AG09319 (cell line): Measurements from ENCODE around the gene KLHL30.

ENCODE experiments used
- DNase-seq: peaks from one replicate; pipeline ENCODE4 v3.0.0-alpha.2; 2010; ENCODE audit warnings: low read depth; ENCODE audit errors: extremely low read depth
- TF ChIP-seq, protein P1 (sequence below): IDR thresholded peaks from 2 replicates; pipeline ENCODE4 v1.5.1; 2011; ENCODE audit warnings: low read depth, mild to moderate bottlenecking, inconsistent platforms, low read length, moderate library complexity

The KLHL30 gene, protein sequence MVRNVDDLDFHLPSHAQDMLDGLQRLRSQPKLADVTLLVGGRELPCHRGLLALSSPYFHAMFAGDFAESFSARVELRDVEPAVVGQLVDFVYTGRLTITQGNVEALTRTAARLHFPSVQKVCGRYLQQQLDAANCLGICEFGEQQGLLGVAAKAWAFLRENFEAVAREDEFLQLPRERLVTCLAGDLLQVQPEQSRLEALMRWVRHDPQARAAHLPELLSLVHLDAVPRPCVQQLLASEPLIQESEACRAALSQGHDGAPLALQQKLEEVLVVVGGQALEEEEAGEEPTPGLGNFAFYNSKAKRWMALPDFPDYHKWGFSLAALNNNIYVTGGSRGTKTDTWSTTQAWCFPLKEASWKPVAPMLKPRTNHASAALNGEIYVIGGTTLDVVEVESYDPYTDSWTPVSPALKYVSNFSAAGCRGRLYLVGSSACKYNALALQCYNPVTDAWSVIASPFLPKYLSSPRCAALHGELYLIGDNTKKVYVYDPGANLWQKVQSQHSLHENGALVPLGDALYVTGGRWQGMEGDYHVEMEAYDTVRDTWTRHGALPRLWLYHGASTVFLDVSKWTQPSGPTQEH

DNA sequence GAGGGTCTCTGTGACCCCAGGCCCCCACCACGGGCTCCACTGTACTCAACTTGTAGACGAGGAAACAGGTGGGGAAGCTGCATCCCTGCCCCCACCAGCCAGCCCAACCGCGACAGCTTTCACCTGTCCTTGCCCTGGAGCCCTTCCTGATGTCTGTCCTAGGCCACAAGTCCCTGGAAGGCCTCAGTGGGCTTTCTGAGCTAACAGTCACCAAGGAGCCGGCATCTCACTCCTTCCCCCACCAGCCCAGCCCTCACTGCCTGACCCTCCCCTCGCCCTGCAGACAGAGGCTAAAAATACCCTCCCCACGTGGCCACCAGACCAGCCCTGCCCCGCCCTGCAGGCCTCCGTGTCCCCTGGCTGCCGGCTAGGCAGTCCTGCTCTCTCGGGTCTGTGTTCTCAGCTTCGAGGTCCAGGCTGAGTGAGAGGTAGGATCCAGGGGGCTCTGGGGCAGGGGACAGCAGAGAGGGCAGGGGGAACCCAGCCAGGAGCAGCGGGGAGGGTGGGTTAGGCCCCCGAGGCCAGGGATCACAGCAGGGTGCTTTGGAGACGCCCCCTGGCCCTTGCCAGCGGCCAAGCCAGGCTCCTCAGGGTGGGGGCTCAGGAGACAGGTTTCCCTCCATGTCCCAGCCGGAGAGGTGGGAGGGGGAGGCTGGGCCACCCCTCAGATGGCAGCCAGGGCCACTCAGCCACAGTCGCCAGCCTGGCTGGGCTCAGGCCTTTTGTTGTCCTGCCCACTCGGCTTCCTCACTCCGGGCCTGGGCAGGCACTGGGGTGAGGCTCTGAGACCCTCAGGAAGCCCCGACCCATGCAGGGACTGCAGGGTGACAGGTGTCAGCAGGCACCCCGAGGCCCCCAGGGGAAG, at the start of gene KLHL30:
KLHL30 (plus strand) TSS at position 338 of the 865 bp plus-strand sequence. CDS start 2,087 bp downstream, outside the sequence.
- TF ChIP-seq, protein P1, sequence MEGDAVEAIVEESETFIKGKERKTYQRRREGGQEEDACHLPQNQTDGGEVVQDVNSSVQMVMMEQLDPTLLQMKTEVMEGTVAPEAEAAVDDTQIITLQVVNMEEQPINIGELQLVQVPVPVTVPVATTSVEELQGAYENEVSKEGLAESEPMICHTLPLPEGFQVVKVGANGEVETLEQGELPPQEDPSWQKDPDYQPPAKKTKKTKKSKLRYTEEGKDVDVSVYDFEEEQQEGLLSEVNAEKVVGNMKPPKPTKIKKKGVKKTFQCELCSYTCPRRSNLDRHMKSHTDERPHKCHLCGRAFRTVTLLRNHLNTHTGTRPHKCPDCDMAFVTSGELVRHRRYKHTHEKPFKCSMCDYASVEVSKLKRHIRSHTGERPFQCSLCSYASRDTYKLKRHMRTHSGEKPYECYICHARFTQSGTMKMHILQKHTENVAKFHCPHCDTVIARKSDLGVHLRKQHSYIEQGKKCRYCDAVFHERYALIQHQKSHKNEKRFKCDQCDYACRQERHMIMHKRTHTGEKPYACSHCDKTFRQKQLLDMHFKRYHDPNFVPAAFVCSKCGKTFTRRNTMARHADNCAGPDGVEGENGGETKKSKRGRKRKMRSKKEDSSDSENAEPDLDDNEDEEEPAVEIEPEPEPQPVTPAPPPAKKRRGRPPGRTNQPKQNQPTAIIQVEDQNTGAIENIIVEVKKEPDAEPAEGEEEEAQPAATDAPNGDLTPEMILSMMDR = no peak
- no peak for DNase-seq

DNA sequence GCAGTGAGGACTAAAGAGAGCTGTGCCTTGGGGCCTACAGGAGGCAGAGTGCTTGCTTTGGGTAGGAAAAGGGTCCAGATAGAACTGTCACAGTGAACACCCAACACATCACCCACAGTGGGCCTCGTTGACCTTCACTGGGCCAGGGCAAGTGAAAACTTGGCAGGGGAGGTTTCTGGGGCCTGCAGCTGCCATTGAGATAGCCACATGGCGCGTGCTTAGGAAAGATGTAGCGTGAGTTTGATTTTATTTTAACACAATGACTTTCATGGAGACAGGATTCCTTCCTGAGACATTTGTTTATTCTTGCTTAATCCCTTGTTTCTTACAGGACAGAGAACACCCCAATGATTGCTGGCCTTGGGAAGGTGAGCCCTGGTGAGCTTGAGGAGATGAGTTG, 47.6 kb upstream of the KLHL30 start:
- TF ChIP-seq, protein P1 = no peak
- no peak for DNase-seq

DNA sequence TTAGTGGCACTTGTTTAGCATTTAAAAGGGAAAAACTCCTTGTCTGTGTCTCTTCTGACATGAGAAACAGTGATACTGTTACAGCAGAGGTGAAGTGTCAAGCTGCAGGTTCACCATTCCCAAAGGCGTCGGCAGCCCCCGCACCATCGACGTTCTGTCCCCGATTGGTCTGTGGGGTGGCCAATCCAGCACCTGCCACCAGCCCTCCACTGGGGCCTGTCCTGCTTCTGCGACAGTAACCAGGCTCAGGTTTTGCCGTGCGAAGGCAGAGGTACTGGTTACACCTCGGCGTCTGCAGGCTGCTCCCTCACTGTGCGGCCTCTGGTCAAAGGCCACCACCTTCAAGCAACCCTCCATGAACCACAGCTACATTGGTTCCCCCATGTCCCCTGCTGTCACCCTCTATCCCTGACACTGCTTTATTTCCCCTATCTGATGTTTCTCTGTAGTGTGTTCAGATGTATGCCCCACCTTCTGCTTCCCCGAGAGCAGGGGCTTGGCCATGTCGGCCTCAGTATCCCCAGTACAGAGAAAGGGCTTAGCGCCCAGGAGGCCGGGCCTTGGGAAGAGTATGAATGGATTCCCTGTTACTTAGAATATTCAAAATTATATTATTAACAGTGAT, 46.9 kb upstream of the KLHL30 start:
- TF ChIP-seq, protein P1 = no peak
- DNase-seq = no peak

DNA sequence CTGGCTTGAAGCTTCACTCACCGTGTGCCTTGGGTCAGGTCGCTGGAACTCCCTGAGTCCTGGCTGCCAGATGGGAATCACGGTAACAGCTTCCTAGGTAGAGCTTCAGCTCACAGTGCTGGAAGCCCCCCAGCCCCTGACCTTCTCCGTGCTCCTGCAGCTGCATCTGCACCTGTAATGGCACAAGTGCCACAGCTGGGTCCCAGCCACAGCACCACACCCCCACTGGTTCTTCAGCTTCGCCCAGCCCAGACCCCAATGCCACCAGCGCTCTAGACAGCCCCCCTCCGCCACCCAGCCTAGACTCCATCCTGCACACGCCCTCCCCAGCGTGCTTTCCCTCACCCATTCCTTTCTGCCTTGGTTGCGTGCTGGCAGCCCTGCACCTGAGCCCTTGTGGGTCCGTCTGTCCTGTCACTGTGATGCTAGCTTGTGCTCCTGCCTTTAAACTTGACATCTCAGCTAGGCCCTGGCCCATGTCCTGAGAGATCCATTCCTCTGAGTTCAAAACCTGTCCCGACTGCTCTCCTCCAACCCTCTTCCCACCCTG, 45.9 kb upstream of the KLHL30 start:
- TF ChIP-seq, protein P1 = no peak
- no peak for DNase-seq

DNA sequence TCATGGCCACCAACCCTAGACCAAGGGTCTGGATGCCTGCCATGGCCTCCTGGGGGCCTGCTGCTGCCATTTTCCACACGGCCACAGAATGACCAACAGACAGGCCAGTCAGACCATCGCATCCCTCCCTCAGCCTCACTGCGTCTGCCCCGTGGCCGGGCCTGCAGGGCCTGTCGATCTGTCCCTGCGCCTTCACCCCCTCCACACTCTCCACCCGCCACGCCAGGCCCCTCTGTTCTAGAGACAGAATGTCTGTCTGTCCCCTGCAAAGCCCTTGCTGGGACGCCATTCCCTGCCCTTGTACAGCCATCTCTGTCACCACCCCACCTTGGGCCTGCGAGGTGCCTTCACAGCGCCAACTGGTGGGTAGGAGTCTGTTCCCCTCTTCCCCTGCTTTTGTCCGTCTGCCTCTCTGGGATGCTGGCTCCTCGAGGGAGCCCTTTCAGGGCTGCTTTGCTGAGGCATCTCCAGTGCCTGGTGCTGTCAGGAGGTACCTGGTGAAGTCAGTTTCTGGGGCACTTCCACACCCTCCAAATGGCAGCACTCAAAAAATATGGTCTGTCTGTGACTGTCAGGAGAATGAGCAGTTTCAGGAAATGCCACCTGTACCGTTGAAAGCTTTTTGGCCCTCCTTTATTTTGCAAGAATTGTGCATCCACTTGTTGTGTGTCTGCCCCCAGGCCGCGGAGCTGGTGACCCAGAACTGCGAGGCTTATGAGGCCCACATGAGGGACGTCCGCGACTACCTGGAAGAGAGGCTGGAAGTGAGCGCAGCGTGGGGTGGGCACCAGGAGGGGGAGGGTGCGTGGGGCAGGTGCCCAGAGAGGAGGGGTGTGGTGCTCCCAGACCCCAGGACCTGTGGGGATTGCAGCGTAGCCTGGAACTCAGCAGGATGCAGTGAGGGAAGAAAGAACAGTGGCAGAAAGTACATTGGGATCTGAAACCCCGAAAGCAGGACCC, 45.0 kb upstream of the KLHL30 start:
- no peak for DNase-seq

More for the DNA sequence above, 45.0 kb upstream of the KLHL30 start:
- TF ChIP-seq, protein P1 = no peak
